ENCODE measurements around the gene TLL2.

DNA sequence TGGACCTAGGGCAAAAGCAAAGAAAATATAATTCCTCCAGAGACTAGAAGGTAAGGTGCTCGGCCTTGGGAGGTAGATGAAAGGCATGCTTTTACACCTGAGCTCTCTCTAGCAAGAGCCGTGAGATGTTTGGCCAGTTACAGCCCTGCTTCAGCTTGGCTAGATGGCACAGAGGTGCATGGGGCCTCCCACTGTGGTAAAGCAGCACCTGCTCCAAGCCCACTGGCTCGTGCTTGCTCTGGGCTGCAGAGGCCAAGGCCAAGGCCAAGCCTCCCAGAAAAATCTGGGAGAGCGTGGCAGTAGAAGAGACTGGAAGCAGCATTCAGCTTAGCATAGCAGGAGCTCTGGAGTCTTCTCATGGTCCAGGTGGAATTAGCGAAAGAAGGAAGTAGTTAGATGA, 123.9 kb downstream of the TLL2 start:
- TF ChIP-seq, protein P1, sequence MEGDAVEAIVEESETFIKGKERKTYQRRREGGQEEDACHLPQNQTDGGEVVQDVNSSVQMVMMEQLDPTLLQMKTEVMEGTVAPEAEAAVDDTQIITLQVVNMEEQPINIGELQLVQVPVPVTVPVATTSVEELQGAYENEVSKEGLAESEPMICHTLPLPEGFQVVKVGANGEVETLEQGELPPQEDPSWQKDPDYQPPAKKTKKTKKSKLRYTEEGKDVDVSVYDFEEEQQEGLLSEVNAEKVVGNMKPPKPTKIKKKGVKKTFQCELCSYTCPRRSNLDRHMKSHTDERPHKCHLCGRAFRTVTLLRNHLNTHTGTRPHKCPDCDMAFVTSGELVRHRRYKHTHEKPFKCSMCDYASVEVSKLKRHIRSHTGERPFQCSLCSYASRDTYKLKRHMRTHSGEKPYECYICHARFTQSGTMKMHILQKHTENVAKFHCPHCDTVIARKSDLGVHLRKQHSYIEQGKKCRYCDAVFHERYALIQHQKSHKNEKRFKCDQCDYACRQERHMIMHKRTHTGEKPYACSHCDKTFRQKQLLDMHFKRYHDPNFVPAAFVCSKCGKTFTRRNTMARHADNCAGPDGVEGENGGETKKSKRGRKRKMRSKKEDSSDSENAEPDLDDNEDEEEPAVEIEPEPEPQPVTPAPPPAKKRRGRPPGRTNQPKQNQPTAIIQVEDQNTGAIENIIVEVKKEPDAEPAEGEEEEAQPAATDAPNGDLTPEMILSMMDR (IDR thresholded peaks at IDR 0.05 in 2 of 3, conservative IDR thresholded peaks at IDR 0.05 in 1 of 3; ENCODE audit: insufficient read depth in 2 of 3, low read depth in 1 of 3, low read length in 3 of 3) = no peak
- TF ChIP-seq, protein P2, sequence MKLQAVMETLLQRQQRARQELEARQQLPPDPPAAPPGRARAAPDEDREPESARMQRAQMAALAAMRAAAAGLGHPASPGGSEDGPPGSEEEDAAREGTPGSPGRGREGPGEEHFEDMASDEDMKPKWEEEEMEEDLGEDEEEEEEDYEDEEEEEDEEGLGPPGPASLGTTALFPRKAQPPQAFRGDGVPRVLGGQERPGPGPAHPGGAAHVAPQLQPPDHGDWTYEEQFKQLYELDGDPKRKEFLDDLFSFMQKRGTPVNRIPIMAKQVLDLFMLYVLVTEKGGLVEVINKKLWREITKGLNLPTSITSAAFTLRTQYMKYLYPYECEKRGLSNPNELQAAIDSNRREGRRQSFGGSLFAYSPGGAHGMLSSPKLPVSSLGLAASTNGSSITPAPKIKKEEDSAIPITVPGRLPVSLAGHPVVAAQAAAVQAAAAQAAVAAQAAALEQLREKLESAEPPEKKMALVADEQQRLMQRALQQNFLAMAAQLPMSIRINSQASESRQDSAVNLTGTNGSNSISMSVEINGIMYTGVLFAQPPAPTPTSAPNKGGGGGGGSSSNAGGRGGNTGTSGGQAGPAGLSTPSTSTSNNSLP (IDR thresholded peaks at IDR 0.05; ENCODE audit: borderline replicate concordance, low read depth, low read length) = no peak
- no peak for TF ChIP-seq CAMTA2 (CRISPR knock-in tag; conservative IDR thresholded peaks at IDR 0.05)
- no peak for TF ChIP-seq BRCA1 (IDR thresholded peaks at IDR 0.05)
- no peak for TF ChIP-seq BRCA1 (CRISPR knock-in tag; IDR thresholded peaks at IDR 0.05)
- TF ChIP-seq ZNF311 (CRISPR knock-in tag; IDR thresholded peaks at IDR 0.05) = no peak
- TF ChIP-seq EP300 (IDR thresholded peaks at IDR 0.05; ENCODE audit: low read length) = no peak
- TF ChIP-seq SP1 (CRISPR knock-in tag; IDR thresholded peaks at IDR 0.05) = no peak
- TF ChIP-seq, protein P3, sequence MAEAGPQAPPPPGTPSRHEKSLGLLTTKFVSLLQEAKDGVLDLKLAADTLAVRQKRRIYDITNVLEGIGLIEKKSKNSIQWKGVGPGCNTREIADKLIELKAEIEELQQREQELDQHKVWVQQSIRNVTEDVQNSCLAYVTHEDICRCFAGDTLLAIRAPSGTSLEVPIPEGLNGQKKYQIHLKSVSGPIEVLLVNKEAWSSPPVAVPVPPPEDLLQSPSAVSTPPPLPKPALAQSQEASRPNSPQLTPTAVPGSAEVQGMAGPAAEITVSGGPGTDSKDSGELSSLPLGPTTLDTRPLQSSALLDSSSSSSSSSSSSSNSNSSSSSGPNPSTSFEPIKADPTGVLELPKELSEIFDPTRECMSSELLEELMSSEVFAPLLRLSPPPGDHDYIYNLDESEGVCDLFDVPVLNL (CRISPR knock-in tag; IDR thresholded peaks at IDR 0.05; ENCODE audit: low read depth) = no peak
- TF ChIP-seq POLR2AphosphoS5 (IDR thresholded peaks at IDR 0.05; ENCODE audit: control insufficient read depth, insufficient read depth, low read depth, low read length) = no peak

Measured in K562 (cell line).